Smooth muscle cell (in vitro differentiated cells): ENCODE measurements around the gene SOCS7. TPM values are rescaled to one million over a fixed set of nuclear protein-coding genes. Genes with fewer than 3 reads are reported as not detected.

Experiments used
- DNase-seq: peaks from one replicate; lab custom pipeline; 2025; ENCODE audit not compliant: unreplicated experiment; lab: John Stamatoyannopoulos, UW
- H2AFZ ChIP-seq: fragments of 200-600 bp; sonication (generic); 2 replicates; pipeline ENCODE4 v1.6.0; 2016; ENCODE audit warnings: antibody characterized with exemption, low read depth, mild to moderate bottlenecking
- H3F3A ChIP-seq: fragments of 200-600 bp; sonication (generic); 2 replicates; pipeline ENCODE4 v1.6.0; 2017; ENCODE audit warnings: antibody characterized with exemption, low read depth
- H3K27ac ChIP-seq: fragments of 200-600 bp; sonication (generic); 2 replicates; pipeline ENCODE4 v1.5.1; 2016; ENCODE audit warnings: low read depth, mild to moderate bottlenecking
- H3K27me3 ChIP-seq: fragments of 200-600 bp; sonication (generic); 2 replicates; pipeline ENCODE4 v1.6.1; 2016; ENCODE audit warnings: low read depth, mild to moderate bottlenecking
- H3K36me3 ChIP-seq: fragments of 200-600 bp; sonication (generic); 2 replicates; pipeline ENCODE4 v1.5.1; 2016; ENCODE audit warnings: low read depth
- H3K4me1 ChIP-seq: fragments of 200-600 bp; sonication (generic); 2 replicates; pipeline ENCODE4 v1.5.1; 2016; ENCODE audit warnings: low read depth
- H3K4me2 ChIP-seq: fragments of 200-600 bp; sonication (generic); 2 replicates; pipeline ENCODE4 v1.6.0; 2016; ENCODE audit warnings: mild to moderate bottlenecking
- H3K4me3 ChIP-seq: fragments of 200-600 bp; sonication (generic); 2 replicates; pipeline ENCODE4 v1.5.1; 2016; ENCODE audit warnings: mild to moderate bottlenecking
- H3K79me2 ChIP-seq: fragments of 200-600 bp; sonication (generic); 2 replicates; pipeline ENCODE4 v1.6.0; 2016; ENCODE audit warnings: low read depth, mild to moderate bottlenecking
- H3K9ac ChIP-seq: fragments of 200-600 bp; sonication (generic); 2 replicates; pipeline ENCODE4 v1.6.0; 2016; ENCODE audit warnings: low read depth
- H3K9me3 ChIP-seq: fragments of 200-600 bp; sonication (generic); replicated peaks from 2 replicates; pipeline ENCODE4 v1.5.1; 2016; ENCODE audit warnings: low read depth
- H4K20me1 ChIP-seq: fragments of 200-600 bp; sonication (generic); 2 replicates; pipeline ENCODE4 v1.6.0; 2016; ENCODE audit warnings: low read depth
- WGBS: methylation state at CpG from one replicate; pipeline ENCODE4 v1.1.7; 2016; ENCODE audit warnings: low lambda C conversion rate; 5-methylcytosine and 5-hydroxymethylcytosine counted together
- polyA plus RNA-seq: library from polyadenylated mRNA; unstranded; fragments of >200 nt; fragmentation: Nextera tagmentation; extraction: Ambion mirVana; gene quantifications from 2 replicates; pipeline ENCODE4 v1.2.1, GENCODE V29; 2016
- total RNA-seq: library from RNA; depleted of rRNA; stranded (reverse); fragments of >200 nt; gene quantifications from 2 replicates; pipeline ENCODE4 v1.2.3, GENCODE V29; 2014
- TF ChIP-seq, protein P1 (sequence below): fragments of 200-600 bp; sonication (generic); IDR thresholded peaks from 2 replicates; pipeline ENCODE4 v1.5.1; 2017; ENCODE audit warnings: borderline replicate concordance, mild to moderate bottlenecking, antibody characterized with exemption; ENCODE audit not compliant: insufficient read depth, poor library complexity, severe bottlenecking

Gene SOCS7
- total and polyA plus RNA-seq, 2 experiments from 2014 or later = 0.89 to 6.2 TPM

DNA sequence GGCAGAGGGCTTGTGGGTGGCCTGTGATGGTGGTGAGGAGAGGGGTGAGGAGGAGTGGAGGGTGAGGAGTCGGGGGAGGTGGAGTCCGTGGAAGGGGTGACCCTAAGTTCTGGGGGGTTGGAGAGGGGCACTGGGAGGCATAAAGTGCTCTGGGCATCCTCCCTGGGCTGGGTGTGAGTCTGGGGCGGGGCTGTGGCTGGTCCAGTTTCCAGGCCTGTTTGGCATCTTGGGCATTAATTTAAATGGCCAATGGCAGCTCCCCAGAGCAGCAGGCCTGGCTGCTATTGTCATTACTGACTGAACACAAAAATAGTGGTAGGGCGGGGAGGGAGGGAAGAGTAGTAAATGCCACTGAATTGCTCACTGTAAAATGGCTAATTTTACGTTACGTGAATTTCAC, 68.9 kb downstream of the SOCS7 start:
- H3K9me3 ChIP-seq = no peaks in the 10 kb centered on the region
- no peaks in the 10 kb centered on the region for H3F3A ChIP-seq
- TF ChIP-seq, protein P1, sequence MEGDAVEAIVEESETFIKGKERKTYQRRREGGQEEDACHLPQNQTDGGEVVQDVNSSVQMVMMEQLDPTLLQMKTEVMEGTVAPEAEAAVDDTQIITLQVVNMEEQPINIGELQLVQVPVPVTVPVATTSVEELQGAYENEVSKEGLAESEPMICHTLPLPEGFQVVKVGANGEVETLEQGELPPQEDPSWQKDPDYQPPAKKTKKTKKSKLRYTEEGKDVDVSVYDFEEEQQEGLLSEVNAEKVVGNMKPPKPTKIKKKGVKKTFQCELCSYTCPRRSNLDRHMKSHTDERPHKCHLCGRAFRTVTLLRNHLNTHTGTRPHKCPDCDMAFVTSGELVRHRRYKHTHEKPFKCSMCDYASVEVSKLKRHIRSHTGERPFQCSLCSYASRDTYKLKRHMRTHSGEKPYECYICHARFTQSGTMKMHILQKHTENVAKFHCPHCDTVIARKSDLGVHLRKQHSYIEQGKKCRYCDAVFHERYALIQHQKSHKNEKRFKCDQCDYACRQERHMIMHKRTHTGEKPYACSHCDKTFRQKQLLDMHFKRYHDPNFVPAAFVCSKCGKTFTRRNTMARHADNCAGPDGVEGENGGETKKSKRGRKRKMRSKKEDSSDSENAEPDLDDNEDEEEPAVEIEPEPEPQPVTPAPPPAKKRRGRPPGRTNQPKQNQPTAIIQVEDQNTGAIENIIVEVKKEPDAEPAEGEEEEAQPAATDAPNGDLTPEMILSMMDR = no peak
- 82% methylated on average over 5 of the region's 6 CpGs for WGBS
- H3K9ac ChIP-seq = no peak overlapping the region
- H3K4me3 ChIP-seq = no peak overlapping the region
- H3K27me3 ChIP-seq = peaks cover 20% of the 10 kb centered on the region
- DNase-seq = no peak
- no peak overlapping the region for H2AFZ ChIP-seq
- H3K4me1 ChIP-seq = peaks cover 25% of the 10 kb centered on the region
- no peaks in the 10 kb centered on the region for H3K79me2 ChIP-seq
- H3K27ac ChIP-seq = no peak overlapping the region
- no peaks in the 10 kb centered on the region for H3K36me3 ChIP-seq
- no peaks in the 10 kb centered on the region for H4K20me1 ChIP-seq
- no peak overlapping the region for H3K4me2 ChIP-seq

DNA sequence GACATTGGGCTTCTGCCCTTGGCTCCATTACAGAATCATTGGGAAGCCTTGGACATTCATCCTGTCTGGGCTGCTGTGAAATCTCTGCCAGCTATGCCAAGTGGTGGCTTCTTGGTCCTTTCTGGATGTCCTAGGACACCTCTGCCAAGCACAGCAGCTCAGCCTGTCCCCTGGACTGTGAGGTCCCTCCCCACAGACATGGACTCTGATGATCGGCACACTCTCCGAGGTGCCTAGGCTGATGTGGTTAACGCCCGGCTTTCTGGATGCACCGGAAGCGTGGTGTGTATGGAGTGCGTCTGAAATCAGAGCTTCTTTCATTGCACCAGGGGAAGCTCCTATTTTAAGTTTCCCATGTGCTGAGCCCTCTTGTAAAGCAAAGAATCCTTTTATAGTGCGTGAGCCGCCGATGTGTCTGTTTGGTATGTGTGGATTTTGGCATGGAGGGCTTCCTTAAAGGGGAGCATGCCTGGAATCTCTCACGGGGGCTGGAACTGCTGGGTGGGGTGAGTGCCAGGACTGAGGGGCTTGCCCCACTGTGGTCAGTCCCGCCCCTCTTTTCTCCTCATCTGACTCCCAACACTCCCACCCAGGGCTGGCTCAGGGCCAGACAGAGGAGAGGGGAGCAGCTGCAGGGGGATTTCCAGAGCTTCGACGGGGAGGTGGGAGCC, 69.7 kb downstream of the SOCS7 start:
- Histone ChIP-seq H3K27ac (no peak overlapping the region), H3K27me3 (peaks cover 20% of the 10 kb centered on the region), H3K79me2 (no peaks in the 10 kb centered on the region), H3F3A (no peaks in the 10 kb centered on the region), H3K4me1 (peaks cover 22% of the 10 kb centered on the region), H3K36me3 (no peaks in the 10 kb centered on the region), H3K9me3 (no peaks in the 10 kb centered on the region), H3K9ac (no peak overlapping the region), H3K4me2 (no peak overlapping the region), H4K20me1 (no peaks in the 10 kb centered on the region), H2AFZ (no peak overlapping the region), H3K4me3 (no peak overlapping the region)
- DNase-seq = no peak
- TF ChIP-seq, protein P1 = no peak
- WGBS = 33% methylated on average over 14 of the region's 14 CpGs

DNA sequence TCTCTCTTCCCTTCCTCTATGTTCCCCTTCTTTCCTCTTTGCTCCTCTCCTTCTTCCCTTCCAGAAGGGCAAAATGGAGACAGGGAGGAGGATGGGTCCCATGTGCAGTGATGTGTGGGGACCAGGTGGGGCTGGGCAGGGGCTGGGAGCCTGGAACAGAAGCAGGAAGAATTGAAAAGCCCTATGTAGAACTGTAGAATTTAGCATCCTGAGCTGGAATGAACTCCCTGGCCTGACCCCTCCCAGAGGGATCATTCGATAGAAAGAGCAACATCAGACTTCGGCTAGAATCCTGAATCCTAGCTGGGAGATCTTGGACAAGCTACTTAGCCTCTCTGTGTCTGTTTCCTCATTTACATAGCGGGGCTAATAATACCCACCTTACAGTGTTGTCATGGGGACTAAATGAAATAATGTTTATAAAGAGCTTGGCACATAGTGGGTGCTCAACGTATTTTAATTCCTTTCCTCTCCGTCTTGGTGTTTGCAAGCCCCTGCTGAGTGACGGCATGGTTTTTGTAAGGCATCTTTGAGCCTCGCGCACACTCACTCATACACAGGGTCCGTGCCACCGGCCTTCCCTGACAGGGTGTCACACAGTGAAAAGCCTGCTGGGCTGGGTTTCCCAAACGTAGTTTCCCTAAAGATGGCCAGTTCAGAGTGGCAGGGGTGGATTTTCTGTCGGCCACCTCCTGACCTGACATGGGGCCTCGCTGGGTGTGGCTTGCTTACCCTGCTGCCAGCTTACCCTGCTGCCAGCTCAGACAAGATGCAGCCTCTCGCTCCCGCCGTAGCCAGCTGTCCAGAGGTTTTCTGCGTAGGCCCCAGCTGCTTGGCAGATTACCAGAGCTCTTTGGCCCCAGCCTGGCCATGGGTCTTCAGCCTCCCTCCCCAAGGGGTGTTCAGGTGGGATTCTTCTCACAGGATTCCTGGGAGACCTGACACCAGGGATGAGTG, 70.5 kb downstream of the SOCS7 start:
- Histone ChIP-seq H3K79me2 (peaks cover 8% of the 10 kb centered on the region), H3K4me2 (no peak overlapping the region), H3F3A (peaks cover 7% of the 10 kb centered on the region), H3K9me3 (no peaks in the 10 kb centered on the region), H2AFZ (no peak overlapping the region), H3K9ac (no peak overlapping the region), H3K4me1 (peaks cover 26% of the 10 kb centered on the region), H4K20me1 (no peaks in the 10 kb centered on the region), H3K27ac (no peak overlapping the region), H3K27me3 (peaks cover 20% of the 10 kb centered on the region), H3K4me3 (no peak overlapping the region), H3K36me3 (no peaks in the 10 kb centered on the region)
- WGBS = 81% methylated on average over 17 of the region's 17 CpGs
- TF ChIP-seq, protein P1 = no peak
- no peak for DNase-seq
